IMR-90 (cell line): ENCODE measurements around the gene LILRA6. TPM values are rescaled to one million over a fixed set of nuclear protein-coding genes. Genes with fewer than 3 reads are reported as not detected.

ENCODE experiments used
- ATAC-seq: fragments of 200-7000 bp; cut with Tn5 transposase; 2 replicates; pipeline ENCODE4 v1.9.1; 2020; ENCODE audit warnings: low read depth, mild to moderate bottlenecking, moderate library complexity
- BruUV-seq: library from RNA; stranded (reverse); fragments of 400-500 nt; replicated peaks from 2 replicates; lab custom pipeline; 2021; lab: Mats Ljungman, UMichigan
- CTCF ChIA-PET: fragments of 300-600 bp; formaldehyde crosslinking; extraction: SDS; loops from one replicate; lab custom pipeline; 2021; ENCODE audit warnings: antibody characterized with exemption; lab: Yijun Ruan, JAX
- POLR2A ChIA-PET: fragments of 300-600 bp; sonication (Branson Sonifier 250); formaldehyde crosslinking; loops from one replicate; lab custom pipeline; 2022; ENCODE audit warnings: antibody characterized with exemption; ENCODE audit not compliant: unreplicated experiment; lab: Charles Lee
- DNase-seq: peaks from one replicate; pipeline ENCODE4 v3.0.0; 2013
- H2AFZ ChIP-seq: replicated peaks from 2 replicates; pipeline ENCODE3; 2013; ENCODE audit warnings: low read length, mild to moderate bottlenecking; ENCODE audit not compliant: poor library complexity
- H2AK5ac ChIP-seq: 2 replicates; pipeline ENCODE4 v1.6.1; 2013; ENCODE audit warnings: low read depth, low read length, inconsistent platforms
- H2AK9ac ChIP-seq: replicated peaks from 2 replicates; pipeline ENCODE3; 2013; ENCODE audit warnings: mild to moderate bottlenecking, low read depth, low read length, moderate library complexity; ENCODE audit not compliant: poor library complexity
- H2BK120ac ChIP-seq: 2 replicates; pipeline ENCODE4 v1.6.1; 2013; ENCODE audit warnings: low read depth, low read length, inconsistent platforms
- H2BK15ac ChIP-seq: 3 replicates; pipeline ENCODE4 v1.6.1; 2013; ENCODE audit warnings: low read depth, low read length, inconsistent platforms
- H2BK20ac ChIP-seq: 2 replicates; pipeline ENCODE4 v1.6.1; 2013; ENCODE audit warnings: low read depth, mild to moderate bottlenecking, inconsistent platforms, low read length, moderate library complexity
- H2BK5ac ChIP-seq: 2 replicates; pipeline ENCODE4 v1.6.1; 2013; ENCODE audit warnings: mild to moderate bottlenecking, low read depth, low read length, inconsistent platforms; ENCODE audit not compliant: poor library complexity, severe bottlenecking
- H3K14ac ChIP-seq: replicated peaks from 2 replicates; pipeline ENCODE4 v1.6.1; 2013; ENCODE audit warnings: low read depth, low read length, inconsistent platforms
- H3K18ac ChIP-seq: 2 replicates; pipeline ENCODE4 v1.6.1; 2013; ENCODE audit warnings: low read depth, low read length, control low read depth
- H3K23ac ChIP-seq: 2 replicates; pipeline ENCODE4 v1.6.1; 2013; ENCODE audit warnings: low read depth, low read length, inconsistent platforms
- H3K27ac ChIP-seq: 2 replicates; pipeline ENCODE4 v1.5.1; 2013; ENCODE audit warnings: mild to moderate bottlenecking, control low read depth, low read length; ENCODE audit not compliant: insufficient read depth
- H3K27me3 ChIP-seq: 2 replicates; pipeline ENCODE4 v1.6.1; 2013; ENCODE audit warnings: low read length; ENCODE audit not compliant: control insufficient read depth, insufficient read depth
- H3K36me3 ChIP-seq: 2 replicates; pipeline ENCODE4 v1.6.1; 2013; ENCODE audit warnings: low read length, mixed read lengths; ENCODE audit not compliant: control insufficient read depth, insufficient read depth
- H3K4ac ChIP-seq: 2 replicates; pipeline ENCODE4 v1.6.1; 2013; ENCODE audit warnings: low read depth, low read length, inconsistent platforms
- H3K4me1 ChIP-seq: 2 replicates; pipeline ENCODE4 v1.6.1; 2013; ENCODE audit warnings: low read length, mixed read lengths; ENCODE audit not compliant: control insufficient read depth, insufficient read depth
- H3K4me2 ChIP-seq: 2 replicates; pipeline ENCODE4 v1.6.1; 2013; ENCODE audit warnings: low read depth, mild to moderate bottlenecking, control low read depth, low read length, moderate library complexity
- H3K4me3 ChIP-seq: 2 replicates; pipeline ENCODE4 v1.5.1; 2013; ENCODE audit warnings: low read depth, mild to moderate bottlenecking, control low read depth, low read length, moderate library complexity; ENCODE audit not compliant: insufficient read depth
- H3K56ac ChIP-seq: 2 replicates; pipeline ENCODE4 v1.6.1; 2013; ENCODE audit warnings: low read length, inconsistent platforms; ENCODE audit not compliant: insufficient read depth; ENCODE audit errors: extremely low read depth
- H3K79me1 ChIP-seq, 2 experiments: 2 replicates each; pipeline ENCODE4 v1.6.1; 2013; ENCODE audit warnings: low read length in 2 of 2, inconsistent platforms in 1 of 2, low read depth in 1 of 2
- H3K9ac ChIP-seq: 2 replicates; pipeline ENCODE4 v1.6.1; 2013; ENCODE audit warnings: low read depth, low read length, control low read depth
- H3K9me1 ChIP-seq: 2 replicates; pipeline ENCODE4 v1.6.1; 2013; ENCODE audit warnings: low read length, inconsistent platforms; ENCODE audit not compliant: insufficient read depth
- H3K9me3 ChIP-seq: 2 replicates; pipeline ENCODE4 v1.6.1; 2013; ENCODE audit warnings: low read length; ENCODE audit not compliant: control insufficient read depth, insufficient read depth
- H4K20me1 ChIP-seq: 2 replicates; pipeline ENCODE4 v1.6.1; 2013; ENCODE audit warnings: low read length, inconsistent platforms; ENCODE audit not compliant: insufficient read depth
- H4K5ac ChIP-seq: 2 replicates; pipeline ENCODE4 v1.6.1; 2013; ENCODE audit warnings: mild to moderate bottlenecking, low read depth, low read length, control low read depth
- H4K8ac ChIP-seq, 2 experiments: 2 replicates each; pipeline ENCODE4 v1.6.1; 2013; ENCODE audit warnings: low read depth in 2 of 2, low read length in 2 of 2, control low read depth in 1 of 2, inconsistent platforms in 1 of 2
- H4K91ac ChIP-seq: 2 replicates; pipeline ENCODE4 v1.6.1; 2013; ENCODE audit warnings: low read depth, low read length, inconsistent platforms; ENCODE audit not compliant: insufficient read depth
- CEBPB ChIP-seq: IDR thresholded peaks from 2 replicates; pipeline ENCODE4 v1.6.1; 2012; ENCODE audit warnings: low read depth, low read length, improper control_type of control experiment
- CHD1 ChIP-seq: IDR thresholded peaks from 2 replicates; pipeline ENCODE4 v1.6.1; 2012; ENCODE audit warnings: low read depth, low read length, improper control_type of control experiment
- CTCF ChIP-seq: conservative IDR thresholded peaks from 2 replicates; pipeline ENCODE4 v1.5.1; 2012; ENCODE audit warnings: mild to moderate bottlenecking, low read depth, low read length, improper control_type of control experiment
- ELK1 ChIP-seq: fragments of 150-350 bp; IDR thresholded peaks from 2 replicates; pipeline ENCODE4 v1.6.1; 2016; ENCODE audit warnings: low read depth, mild to moderate bottlenecking, low read length, moderate library complexity, borderline replicate concordance
- FOS ChIP-seq: fragments of 150-350 bp; IDR thresholded peaks from 2 replicates; pipeline ENCODE4 v1.6.1; 2016; ENCODE audit warnings: low read depth, low read length
- MAZ ChIP-seq: IDR thresholded peaks from 2 replicates; pipeline ENCODE4 v1.6.1; 2012; ENCODE audit warnings: low read depth, mild to moderate bottlenecking, low read length, improper control_type of control experiment, moderate library complexity, borderline replicate concordance
- MXI1 ChIP-seq: IDR thresholded peaks from 2 replicates; pipeline ENCODE4 v1.6.1; 2012; ENCODE audit warnings: low read depth, mild to moderate bottlenecking, low read length, moderate library complexity, borderline replicate concordance
- NFE2L2 ChIP-seq: fragments of 150-350 bp; IDR thresholded peaks from 2 replicates; pipeline ENCODE4 v1.6.1; 2016; ENCODE audit warnings: low read depth, mild to moderate bottlenecking, low read length
- POLR2A ChIP-seq: IDR thresholded peaks from 2 replicates; pipeline ENCODE4 v1.6.1; 2012; ENCODE audit warnings: mild to moderate bottlenecking, low read depth, low read length
- RAD21 ChIP-seq: IDR thresholded peaks from 2 replicates; pipeline ENCODE4 v1.6.1; 2012; ENCODE audit warnings: low read length, improper control_type of control experiment
- RCOR1 ChIP-seq: IDR thresholded peaks from 2 replicates; pipeline ENCODE4 v1.6.1; 2012; ENCODE audit warnings: mild to moderate bottlenecking, low read length, improper control_type of control experiment; ENCODE audit not compliant: insufficient replicate concordance
- RFX5 ChIP-seq: IDR thresholded peaks from 2 replicates; pipeline ENCODE4 v1.8.0; 2012; ENCODE audit warnings: low read depth, mild to moderate bottlenecking, low read length, moderate library complexity
- SMC3 ChIP-seq: fragments of 150-350 bp; IDR thresholded peaks from 2 replicates; pipeline ENCODE4 v1.6.1; 2016; ENCODE audit warnings: low read depth, mild to moderate bottlenecking, antibody characterized with exemption, low read length, moderate library complexity
- USF2 ChIP-seq: fragments of 150-350 bp; IDR thresholded peaks from 2 replicates; pipeline ENCODE4 v1.6.1; 2017; ENCODE audit warnings: mild to moderate bottlenecking, antibody characterized with exemption, low read length, low read depth
- WGBS, 2 experiments: methylation state at CpG; one replicate each; pipeline versions ENCODE4 v1.1.5 to v1.1.7; 2013; ENCODE audit warnings: missing lambda C conversion rate in 2 of 2; ENCODE audit not compliant: insufficient read length in 1 of 2; ENCODE audit errors: extremely low coverage in 2 of 2; 5-methylcytosine and 5-hydroxymethylcytosine counted together
- dilution Hi-C: fragments of 300-500 bp; cut with HindIII; formaldehyde crosslinking; loops from one replicate; pipeline ENCODE4 v1.14.3; 2018; ENCODE audit warnings: low sequenced_read_pairs; ENCODE audit not compliant: unreplicated experiment
- in situ Hi-C: fragments of 300-500 bp; cut with MboI; formaldehyde crosslinking; loops from 3 replicates; pipeline ENCODE4 v1.14.3; 2019; ENCODE audit warnings: low sequenced_read_pairs, inconsistent platforms, mixed read lengths
- intact Hi-C: fragments of 100-400 bp; cut with micrococcal nuclease; formaldehyde crosslinking; loops from 2 replicates; pipeline ENCODE4 v1.10.0; 2022
- polyA plus RNA-seq, 3 experiments: library from polyadenylated mRNA; depleted of rRNA; stranded (reverse); fragments of >200 nt; gene quantifications; 2 replicates each; pipeline ENCODE4 v1.2.3, GENCODE V29; 2012; ENCODE audit warnings: low replicate concordance in 1 of 3
- total RNA-seq: library from RNA; depleted of rRNA; stranded (reverse); fragments of >200 nt; gene quantifications from 2 replicates; pipeline ENCODE4 v1.2.3, GENCODE V29; 2012

The LILRA6 gene
- total and polyA plus RNA-seq, 2 of the 4 experiments (the other 2 are of a cell fraction), result not detected

- no peak overlapping the region for H2BK20ac ChIP-seq
- H2AK9ac ChIP-seq, result peak overlapping the region; percentile 51
- H3K9me1 ChIP-seq, result no peaks in the 10 kb centered on the region; the same call in 1 of the 2 replicates
- no peak overlapping the region for H2AK5ac ChIP-seq
- intact Hi-C loops (loop anchor here (1.0 kb wide), 2 partner anchors 63 to 116 kb away; partner anchors contain the start of genes PRPF31 and TFPT), dilution Hi-C loops (no loop called here), in situ Hi-C loops (no loop called here)
- BruUV-seq, result no TSS peak
- peak; percentile 100 for ATAC-seq
- H4K8ac ChIP-seq, result no peak overlapping the region
- H3K9me3 ChIP-seq, result no peaks in the 10 kb centered on the region
- peaks cover 4% of the 10 kb centered on the region for H3K27me3 ChIP-seq
- no peak overlapping the region for H4K91ac ChIP-seq
- WGBS, 2 experiments, result 10% methylated on average over 15 of the region's 21 CpGs; no CpG with 5 or more reads in 1 of the 2 experiments
- H3K4me2 ChIP-seq, result no peak overlapping the region; the same call in 1 of the 2 replicates
- ChIA-PET POLR2A (no interaction called here), CTCF (no interaction called here)
- H3K9ac ChIP-seq, result no peak overlapping the region
- no peaks in the 10 kb centered on the region for H3K79me1 ChIP-seq
- H2BK15ac ChIP-seq, result no peak overlapping the region
- no peak overlapping the region for H4K5ac ChIP-seq
- H3K18ac ChIP-seq, result no peak overlapping the region
- no peak overlapping the region for H2BK5ac ChIP-seq
- no peaks in the 10 kb centered on the region for H3K36me3 ChIP-seq
- no peak overlapping the region for H3K4ac ChIP-seq
- no peak overlapping the region for H3K14ac ChIP-seq
- H3K27ac ChIP-seq, result no peak overlapping the region
- peak overlapping the region; percentile 84 for H2AFZ ChIP-seq
- no peak overlapping the region for H3K4me3 ChIP-seq
- no peak overlapping the region for H2BK120ac ChIP-seq
- peak; percentile 73 for DNase-seq
- H3K4me1 ChIP-seq, result no peaks in the 10 kb centered on the region
- H3K56ac ChIP-seq, result no peak overlapping the region
- no peak overlapping the region for H3K23ac ChIP-seq
- H4K20me1 ChIP-seq, result no peaks in the 10 kb centered on the region
- TF ChIP-seq FOS (no peak), RAD21 (peak; percentile 94), MAZ (0 out of 2 replicates have a peak, but pooled peaks have one; percentile 23), CTCF (peak; percentile 96), USF2 (peak; percentile 47), RFX5 (no peak), POLR2A (no peak), RCOR1 (no peak), CHD1 (no peak), MXI1 (no peak), CEBPB (no peak), NFE2L2 (no peak), SMC3 (peak; percentile 89), ELK1 (no peak)
Measured at GRCh38 chr19:54231077-54231931, 11.3 kb downstream of the LILRA6 start.
